NCI-H1417 treated with DMSO at 0.1 percent for 48 hours (cell line): ENCODE results near the gene TRPC3.

ENCODE experiments used
- DNase-seq: peaks from one replicate; lab custom pipeline; 2025; lab: John Stamatoyannopoulos, UW

Gene TRPC3

DNA sequence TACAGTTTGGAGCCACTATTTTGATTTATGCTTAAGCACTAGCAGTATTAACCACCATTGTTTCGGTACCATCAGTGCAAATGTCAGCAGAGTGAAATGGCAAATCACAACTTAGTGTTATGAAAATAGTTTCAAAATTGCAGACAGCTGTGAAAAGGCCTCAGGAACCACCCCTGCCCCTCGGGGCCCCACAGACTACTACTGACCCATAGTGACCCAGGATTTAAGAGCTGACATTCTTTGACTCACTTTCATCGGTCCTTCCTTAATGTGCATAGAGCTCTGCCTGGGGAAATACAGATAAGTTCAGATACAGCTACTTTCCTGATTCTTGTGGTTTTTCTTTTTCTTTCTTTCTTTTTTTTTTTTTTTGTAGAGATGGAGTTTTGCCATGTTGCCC is 78.3 kb downstream of the TRPC3 start:
- no peak for DNase-seq

DNA sequence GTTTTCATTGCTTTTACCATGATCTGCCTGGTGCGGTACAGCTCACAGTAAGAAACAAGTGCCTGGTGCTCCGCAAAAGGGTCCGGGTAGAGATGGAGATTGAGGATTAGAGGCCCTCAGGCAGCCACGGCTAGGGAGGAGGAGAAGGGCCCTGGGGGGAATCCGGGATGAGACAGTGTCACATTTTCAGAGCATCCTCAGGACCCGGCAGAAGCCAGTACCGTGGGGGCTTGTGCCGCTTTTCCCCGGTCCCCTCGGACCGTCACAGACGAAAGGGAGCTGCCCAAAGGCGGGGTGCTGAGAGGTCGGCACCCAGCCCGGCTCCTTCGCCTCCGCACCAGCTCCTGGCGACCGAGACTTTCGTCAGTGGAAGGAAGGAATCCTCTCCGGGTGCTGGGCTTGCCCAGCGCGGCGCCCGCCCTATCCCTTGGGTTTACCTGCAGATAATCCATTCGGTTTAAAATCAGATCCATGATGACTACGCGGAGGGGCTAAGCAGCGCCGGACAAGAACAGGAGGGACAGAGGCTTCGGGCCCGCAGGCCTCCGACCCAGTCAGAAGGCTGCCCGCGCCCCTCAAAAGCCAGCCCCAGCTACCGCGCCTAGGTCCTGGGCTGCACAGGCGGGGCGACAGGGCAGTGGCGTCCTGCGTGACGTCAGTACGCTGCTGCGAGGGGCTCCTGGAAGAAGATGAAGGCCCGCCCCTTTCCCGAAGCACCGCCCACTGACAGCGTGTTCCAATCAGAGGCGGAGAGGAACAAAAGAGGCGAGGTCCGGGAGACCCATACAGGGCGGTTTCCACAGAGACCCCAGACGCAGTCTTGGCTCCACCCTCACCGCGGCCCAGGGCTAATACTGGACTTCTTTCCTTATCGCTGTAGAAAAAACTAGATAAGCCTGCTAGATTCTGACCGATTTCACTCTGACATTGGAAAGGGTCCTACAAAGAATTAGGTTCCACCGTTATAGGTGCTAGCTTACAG is 81.7 kb downstream of the TRPC3 start, which contains the start of gene BBS7:
BBS7 (minus strand) TSS at position 634 of the 982 bp plus-strand sequence; CDS start at position 473, 161 bp downstream.
- peak; percentile 92 for DNase-seq

DNA sequence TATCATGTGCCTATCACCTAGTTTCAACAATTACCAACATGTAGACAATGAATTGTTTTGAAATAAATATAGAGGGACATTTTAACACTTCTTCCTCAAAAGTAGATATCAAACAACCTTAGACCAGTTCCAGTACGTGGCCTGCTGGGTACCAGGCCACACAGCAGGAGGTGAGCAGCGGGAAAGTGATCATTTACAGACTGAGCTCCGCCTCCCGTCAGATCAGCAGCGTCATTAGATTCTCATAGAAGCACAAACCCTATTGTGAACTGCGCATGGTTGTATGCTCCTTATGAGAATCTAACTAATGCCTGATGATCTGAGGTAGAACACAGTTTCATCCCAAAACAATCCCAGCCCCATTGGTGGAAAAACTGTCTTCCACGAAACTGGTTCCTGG is 88.1 kb downstream of the TRPC3 start:
- DNase-seq, result no peak

DNA sequence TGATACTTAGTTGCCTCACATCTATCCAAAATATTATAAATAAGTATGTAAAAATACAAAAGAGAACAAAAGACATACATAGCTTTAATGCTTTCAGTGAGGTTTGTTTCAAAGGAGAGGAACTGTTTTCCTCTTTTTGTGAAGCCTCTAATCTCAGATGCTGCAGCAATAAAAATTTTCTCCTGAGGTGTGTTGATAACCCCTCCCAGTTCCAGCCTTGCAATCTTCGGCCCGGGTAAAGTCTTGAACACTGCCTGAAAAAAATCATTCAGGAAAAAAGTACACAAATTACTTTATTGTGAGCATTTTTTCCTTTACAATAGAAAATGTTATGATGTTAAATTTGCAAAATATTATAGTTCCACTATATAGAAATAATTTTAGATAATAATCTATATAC is 90.4 kb downstream of the TRPC3 start:
- no peak for DNase-seq

DNA sequence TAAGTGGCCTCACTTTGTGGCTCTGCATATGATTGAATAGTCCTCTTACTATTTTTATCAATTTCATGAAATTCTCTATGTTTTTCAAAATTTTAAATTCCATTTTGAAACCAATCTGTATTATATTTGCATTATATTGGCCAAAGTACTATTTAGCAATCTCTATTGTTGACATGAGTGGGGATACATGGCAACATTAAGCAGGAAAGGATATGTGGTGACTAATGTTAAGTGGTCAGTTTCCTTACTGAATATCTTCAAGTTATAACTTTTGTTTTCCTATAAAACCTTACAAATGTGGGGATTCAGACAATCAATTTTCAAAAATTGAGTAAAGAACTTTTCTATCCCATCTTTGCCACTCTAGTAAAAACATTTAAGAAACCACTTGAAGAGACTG is 91.7 kb downstream of the TRPC3 start:
- no peak for DNase-seq

DNA sequence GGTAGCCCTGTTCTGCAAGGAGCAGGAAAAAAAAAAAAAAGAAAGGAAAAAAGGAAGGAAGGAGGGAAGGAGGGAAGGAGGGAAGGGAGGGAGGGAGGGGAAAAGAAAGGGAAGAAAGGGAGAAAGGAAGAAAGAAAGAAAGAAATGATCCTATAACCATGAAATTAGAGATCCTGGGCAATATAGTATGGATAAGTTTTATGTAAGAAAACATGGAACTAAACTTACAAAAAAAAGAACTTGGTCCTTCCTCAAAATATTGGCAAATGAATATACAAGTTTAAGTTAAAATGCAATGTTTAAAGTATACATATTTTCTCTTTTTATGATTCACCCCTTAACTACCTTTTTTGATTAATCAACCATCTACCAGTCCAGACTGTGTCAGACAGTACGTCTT is 100.5 kb downstream of the TRPC3 start:
- no peak for DNase-seq

DNA sequence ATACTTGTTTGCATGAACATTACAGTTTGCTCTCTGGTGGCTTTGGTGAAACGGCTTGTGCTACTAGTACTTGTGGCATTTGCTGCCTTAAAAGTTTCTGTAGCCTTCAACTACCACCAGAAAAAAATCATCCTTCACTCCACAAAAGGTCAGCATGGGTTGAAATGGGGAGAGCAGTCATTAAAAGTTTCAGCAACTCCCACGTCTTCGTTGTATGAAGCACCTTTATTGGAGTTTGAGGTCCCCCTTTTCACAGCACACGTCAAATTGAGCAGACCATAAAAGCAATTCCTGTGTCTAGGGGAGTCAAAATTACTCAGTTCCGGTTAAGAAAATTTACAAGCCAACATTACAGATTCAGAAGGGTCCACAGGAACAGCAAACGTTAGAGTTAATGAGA is 105.2 kb downstream of the TRPC3 start:
- no peak for DNase-seq

DNA sequence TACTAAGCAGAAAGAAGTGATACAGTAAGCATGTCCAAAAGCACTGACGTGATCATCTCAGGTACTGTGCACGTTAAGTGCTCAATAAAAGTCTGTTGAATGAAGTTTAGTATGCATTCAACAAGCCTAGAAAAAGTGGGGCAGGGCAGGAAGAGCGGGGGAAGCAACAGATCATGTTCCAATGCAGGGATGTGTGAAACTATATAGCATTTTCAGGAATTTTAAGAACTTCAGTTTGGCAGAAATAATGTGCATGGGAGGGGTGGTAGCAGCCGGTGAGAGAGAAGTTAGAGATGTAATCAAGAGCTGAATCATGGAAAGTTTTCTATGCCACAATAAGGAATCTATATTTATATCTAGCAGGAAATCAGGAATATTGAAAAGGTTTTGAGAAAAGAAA is 109.0 kb downstream of the TRPC3 start:
- DNase-seq, result no peak

DNA sequence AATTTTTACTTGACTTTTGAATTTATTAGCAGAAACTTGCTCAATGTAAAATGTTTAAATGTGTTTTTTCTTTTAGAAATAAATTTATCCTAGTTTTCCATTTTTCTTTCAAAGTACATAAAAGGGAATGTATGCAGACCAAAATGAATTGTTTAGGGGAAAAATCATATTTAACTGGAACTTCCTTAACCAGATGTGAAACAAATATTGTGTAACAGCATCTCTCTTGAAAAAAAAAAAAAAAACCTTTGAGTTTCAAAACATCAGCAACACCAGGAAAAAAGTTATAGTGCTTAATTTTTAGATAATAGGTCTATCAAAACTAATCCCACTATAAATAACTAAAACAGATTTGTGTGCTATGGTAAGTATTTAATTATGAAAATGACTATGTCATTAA is 113.7 kb downstream of the TRPC3 start:
- DNase-seq, result no peak

DNA sequence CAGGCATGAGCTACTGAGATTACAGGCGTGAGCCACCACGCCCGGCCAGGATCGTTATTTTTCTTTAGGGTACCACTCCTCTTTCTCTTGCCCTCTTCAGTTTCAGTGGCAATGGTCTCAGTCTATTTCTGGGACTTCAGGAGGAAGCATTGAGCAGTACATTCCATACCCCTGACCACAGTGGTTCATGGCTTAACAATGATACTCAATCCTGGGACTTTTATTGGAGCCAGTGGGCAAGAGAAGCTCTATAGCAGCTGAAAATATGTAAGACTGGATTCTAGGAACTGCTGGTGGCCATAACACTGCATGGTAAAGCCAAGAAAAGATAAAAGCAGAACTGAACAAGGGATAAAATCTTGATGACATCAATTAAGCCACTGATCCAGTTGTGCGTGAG is 122.3 kb downstream of the TRPC3 start:
- no peak for DNase-seq
